GM21717 (cell line): ENCODE measurements around the gene GADL1.

ENCODE experiments used
- ATAC-seq: cut with Tn5 transposase; IDR thresholded peaks from one replicate; pipeline ENCODE4 v1.9.1; 2021; ENCODE audit warnings: mild to moderate bottlenecking, moderate library complexity; ENCODE audit not compliant: unreplicated experiment

Gene GADL1

GRCh38 chr3:30894521-30895251 lies at the start of gene GADL1:
Gene GADL1 (minus strand): TSS chr3:30894661. CDS start chr3:30894614, 47 bp downstream.
- no peak for ATAC-seq

GRCh38 chr3:30944124-30944523 lies 49.7 kb upstream of the GADL1 start:
- ATAC-seq, result no peak

- ATAC-seq, result no peak
These were observed 48.7 kb upstream of the GADL1 start for GRCh38 chr3:30943206-30943605.

GRCh38 chr3:30941342-30941741 lies 46.9 kb upstream of the GADL1 start:
- no peak for ATAC-seq

GRCh38 chr3:30940740-30941139 lies 46.3 kb upstream of the GADL1 start:
- ATAC-seq, result no peak

- no peak for ATAC-seq
These were observed 39.7 kb upstream of the GADL1 start for GRCh38 chr3:30934208-30934550.

GRCh38 chr3:30933478-30934207 lies 39.2 kb upstream of the GADL1 start:
- ATAC-seq, result no peak

- no peak for ATAC-seq
These were observed 38.1 kb upstream of the GADL1 start for GRCh38 chr3:30932513-30933098.

GRCh38 chr3:30924763-30925162 lies 30.3 kb upstream of the GADL1 start:
- ATAC-seq, result no peak

GRCh38 chr3:30919564-30919963 lies 25.1 kb upstream of the GADL1 start:
- ATAC-seq, result no peak

GRCh38 chr3:30918761-30919160 lies 24.3 kb upstream of the GADL1 start:
- no peak for ATAC-seq

GRCh38 chr3:30915782-30916181 lies 21.3 kb upstream of the GADL1 start:
- no peak for ATAC-seq

- ATAC-seq, result no peak
These were observed 20.2 kb upstream of the GADL1 start for GRCh38 chr3:30914696-30915095.

- no peak for ATAC-seq
These were observed 18.7 kb upstream of the GADL1 start for GRCh38 chr3:30913176-30913575.

GRCh38 chr3:30912301-30912700 lies 17.8 kb upstream of the GADL1 start:
- ATAC-seq, result no peak

GRCh38 chr3:30908456-30909037 lies 14.1 kb upstream of the GADL1 start:
- ATAC-seq, result no peak

GRCh38 chr3:30904996-30905395 lies 10.5 kb upstream of the GADL1 start:
- no peak for ATAC-seq

- no peak for ATAC-seq
These were observed 868 bp upstream of the GADL1 start for GRCh38 chr3:30895329-30895728.

- no peak for ATAC-seq
These were observed 659 bp downstream of the GADL1 start for GRCh38 chr3:30893678-30894325.

- no peak for ATAC-seq
These were observed 3.6 kb downstream of the GADL1 start for GRCh38 chr3:30890907-30891306.

GRCh38 chr3:30886888-30887287 lies 7.6 kb downstream of the GADL1 start:
- no peak for ATAC-seq
